Kidney (tissue), 14 donors: ENCODE measurements around the gene GPBAR1. TPM values are rescaled to one million over a fixed set of nuclear protein-coding genes. Genes with fewer than 3 reads are reported as not detected.
A peak's percentile ranks its signal among the peaks of the same experiment; 100 is the strongest.

Experiments
- DNase-seq, 5 donors: peaks; one replicate each; pipeline ENCODE4 v3.0.0-alpha.2; 2013 to 2020
- FAIRE-seq: peaks from 2 replicates; lab custom pipeline; 2012; peaks lifted over from hg19 to GRCh38; lab: Jason Lieb, UNC
- H3K27ac ChIP-seq, 2 donors: one replicate each; pipeline ENCODE4 v1.7.0; 2013; ENCODE audit warnings: low read depth in 2 of 2, low read length in 2 of 2, inconsistent platforms in 1 of 2
- H3K27me3 ChIP-seq: one replicate; pipeline ENCODE4 v1.7.1; 2013; ENCODE audit warnings: low read length, inconsistent platforms; ENCODE audit not compliant: control insufficient read depth, insufficient read depth
- H3K36me3 ChIP-seq, 3 donors: one replicate each; pipeline versions ENCODE4 v1.7.0 to v1.7.1; 2013; ENCODE audit warnings: low read length in 3 of 3, control low read depth in 1 of 3, inconsistent platforms in 1 of 3; ENCODE audit not compliant: insufficient read depth in 3 of 3, control insufficient read depth in 2 of 3
- H3K4me1 ChIP-seq, 3 donors: one replicate each; pipeline versions ENCODE4 v1.7.0 to v1.7.1; 2013; ENCODE audit warnings: low read length in 3 of 3, inconsistent platforms in 1 of 3, low read depth in 1 of 3; ENCODE audit not compliant: control insufficient read depth in 2 of 3, insufficient read depth in 2 of 3
- H3K4me3 ChIP-seq, 3 donors: one replicate each; pipeline versions ENCODE4 v1.7.0 to v1.8.1; 2013; ENCODE audit warnings: low read length in 3 of 3, control low read depth in 1 of 3, inconsistent platforms in 1 of 3
- H3K9ac ChIP-seq, 3 donors: one replicate each; pipeline versions ENCODE4 v1.7.0 to v1.7.1; 2013; ENCODE audit warnings: low read length in 3 of 3, control low read depth in 1 of 3, inconsistent platforms in 1 of 3
- H3K9me3 ChIP-seq, 3 donors: one replicate each; pipeline versions ENCODE4 v1.7.0 to v1.7.1; 2013; ENCODE audit warnings: low read length in 3 of 3, control low read depth in 1 of 3, inconsistent platforms in 1 of 3; ENCODE audit not compliant: control insufficient read depth in 2 of 3, insufficient read depth in 1 of 3
- CTCF ChIP-seq: IDR thresholded peaks from 3 replicates; pipeline ENCODE4 v1.5.1; 2012; ENCODE audit warnings: mild to moderate bottlenecking, moderate library complexity, borderline replicate concordance; ENCODE audit not compliant: insufficient read depth; ENCODE audit errors: extremely low read depth
- intact Hi-C: fragments of 100-400 bp; cut with DNase I; formaldehyde crosslinking; loops from one replicate; pipeline ENCODE4 v1.11.1; 2022
- polyA plus RNA-seq: library from polyadenylated mRNA; stranded (reverse); fragments of 350-450 nt; fragmentation: Illumina TruSeq; extraction: RNeasy Lipid Tissue Mini Kit (QIAGEN cat#74804); gene quantifications from one replicate; pipeline ENCODE4 v1.2.3, GENCODE V29; 2014; ENCODE audit warnings: low read depth, low replicate concordance; ENCODE audit not compliant: insufficient read depth
- total RNA-seq: library from RNA; stranded (reverse); fragmentation: NEBNext Ultra II Directional; extraction: Animal tissue kit (Norgen Biotek cat#: 25700); gene quantifications from one replicate; pipeline ENCODE4 v1.2.1, GENCODE V29; 2021
- donor health status: control.
- donor health status: control.
- donor health status: control.
- donor health status: control.
- donor health status: control.
- donor health status: DM: yes; HTN: yes; CAD: no.
- donor health status: Normal renal cell carcinoma (clear cell type).

The GPBAR1 gene
- total and polyA plus RNA-seq, 2 donors from 2014 or later, result 3.2 to 6.0 TPM

GRCh38 chr2:218229851-218230250 lies 31.0 kb upstream of the GPBAR1 start:
- Histone ChIP-seq H3K27me3 (no peaks in the 10 kb centered on the region), H3K9me3 (no peaks in the 10 kb centered on the region), H3K36me3 (peaks cover 4 to 36% (median 19%) of the 10 kb centered on the region in 3 donors), H3K27ac (no peak overlapping the region), H3K4me1 (peaks cover 0 to 18% (median 12%) of the 10 kb centered on the region in 3 donors), H3K4me3 (no peak overlapping the region), H3K9ac (no peak overlapping the region)
- intact Hi-C loops, result no loop called here
- TF ChIP-seq CTCF, result no peak
- FAIRE-seq (no peak), DNase-seq (no peak)

GRCh38 chr2:218230882-218231281 lies 29.9 kb upstream of the GPBAR1 start:
- no peak overlapping the region for H3K27ac ChIP-seq
- peaks cover 7 to 43% (median 18%) of the 10 kb centered on the region in 3 donors for H3K36me3 ChIP-seq
- peak; percentile 3 for TF ChIP-seq CTCF
- H3K4me1 ChIP-seq, result peaks cover 0 to 18% (median 12%) of the 10 kb centered on the region in 3 donors
- no peak overlapping the region for H3K9ac ChIP-seq
- intact Hi-C loops, result no loop called here
- DNase-seq (peak in 2 of 5 donors; percentile 16 to 47), FAIRE-seq (no peak)
- no peak overlapping the region for H3K4me3 ChIP-seq
- H3K27me3 ChIP-seq, result no peaks in the 10 kb centered on the region
- H3K9me3 ChIP-seq, result no peaks in the 10 kb centered on the region

- no peaks in the 10 kb centered on the region for H3K27me3 ChIP-seq
- FAIRE-seq (no peak), DNase-seq (no peak)
- intact Hi-C loops, result no loop called here
- no peak for TF ChIP-seq CTCF
- peaks cover 0 to 16% (median 12%) of the 10 kb centered on the region in 3 donors for H3K4me1 ChIP-seq
- no peak overlapping the region for H3K9ac ChIP-seq
- H3K9me3 ChIP-seq, result no peaks in the 10 kb centered on the region
- H3K4me3 ChIP-seq, result no peak overlapping the region
- H3K27ac ChIP-seq, result no peak overlapping the region
- H3K36me3 ChIP-seq, result peaks cover 5 to 46% (median 13%) of the 10 kb centered on the region in 3 donors
Measured at GRCh38 chr2:218233543-218233942, 27.3 kb upstream of the GPBAR1 start.

- no peak for TF ChIP-seq CTCF
- H3K36me3 ChIP-seq, result peaks cover 7 to 52% (median 17%) of the 10 kb centered on the region in 3 donors
- no peak overlapping the region for H3K27ac ChIP-seq
- FAIRE-seq, result no peak
- intact Hi-C loops, result no loop called here
- peaks cover 0 to 12% (median 10%) of the 10 kb centered on the region in 3 donors for H3K4me1 ChIP-seq
- H3K9ac ChIP-seq, result no peak overlapping the region
- H3K9me3 ChIP-seq, result no peaks in the 10 kb centered on the region
- no peaks in the 10 kb centered on the region for H3K27me3 ChIP-seq
- no peak overlapping the region for H3K4me3 ChIP-seq
- DNase-seq, result no peak
Measured at GRCh38 chr2:218234521-218234920, 26.3 kb upstream of the GPBAR1 start.
